Activated CD4-positive, alpha-beta T cell treated with anti-CD3 and anti-CD28 coated beads, Interleukin-2, Interleukin-6, amounts not matched to agents 100 ng/mL and 50 ng/mL, durations not matched to agents 16 hours and 8 hours (primary cell): Measurements from ENCODE around the gene HDC.
A peak's percentile ranks its signal among the peaks of the same experiment; 100 is the strongest.

Source experiments
- DNase-seq: peaks from one replicate; pipeline ENCODE4 v3.0.0-alpha.2; 2020

HDC gene

DNA sequence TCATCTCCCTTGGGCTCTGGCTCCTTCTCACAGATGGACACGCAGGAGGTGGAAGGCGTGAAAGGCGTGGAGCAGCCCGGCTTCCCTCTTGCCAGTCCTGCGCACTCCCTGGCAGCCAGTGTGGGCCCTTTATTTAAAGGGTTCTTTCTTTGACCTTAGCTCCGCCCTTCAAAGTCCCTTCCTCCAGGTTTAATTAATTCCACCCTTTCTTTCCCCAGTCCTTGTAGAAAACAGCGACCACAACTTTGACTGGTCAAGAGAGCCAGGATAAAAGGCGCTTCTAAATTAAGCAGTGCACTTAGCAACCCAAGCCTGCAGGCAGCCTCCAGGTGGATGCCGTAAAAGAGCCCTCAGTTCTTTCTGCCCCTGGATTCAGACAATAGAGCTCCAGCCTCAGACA lies at the start of gene HDC:
HDC (minus strand) TSS at position 107 of the 400 bp plus-strand sequence; CDS start at position 4, 103 bp downstream.
- DNase-seq = no peak

DNA sequence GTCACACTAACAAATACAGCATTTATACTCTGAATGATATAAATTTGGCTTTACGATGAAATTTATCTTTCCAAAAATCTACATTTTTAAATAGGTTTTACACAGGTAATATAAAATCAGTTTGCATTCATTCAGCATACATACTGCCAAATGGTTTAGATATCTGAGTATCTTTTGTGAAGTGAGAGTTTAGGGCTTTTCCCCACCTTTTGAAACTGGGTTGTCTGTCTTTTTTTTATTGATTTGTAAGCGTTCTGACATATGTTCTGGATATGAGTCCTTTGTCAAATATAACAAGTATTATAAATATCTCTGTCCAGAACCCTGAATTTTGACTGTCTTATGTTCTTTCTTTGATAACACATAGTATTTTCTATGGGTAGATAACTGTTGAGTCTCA lies 47.1 kb upstream of the HDC start:
- DNase-seq = no peak

GRCh38 chr15:50307799-50308198 lies 42.3 kb upstream of the HDC start:
- no peak for DNase-seq

DNA sequence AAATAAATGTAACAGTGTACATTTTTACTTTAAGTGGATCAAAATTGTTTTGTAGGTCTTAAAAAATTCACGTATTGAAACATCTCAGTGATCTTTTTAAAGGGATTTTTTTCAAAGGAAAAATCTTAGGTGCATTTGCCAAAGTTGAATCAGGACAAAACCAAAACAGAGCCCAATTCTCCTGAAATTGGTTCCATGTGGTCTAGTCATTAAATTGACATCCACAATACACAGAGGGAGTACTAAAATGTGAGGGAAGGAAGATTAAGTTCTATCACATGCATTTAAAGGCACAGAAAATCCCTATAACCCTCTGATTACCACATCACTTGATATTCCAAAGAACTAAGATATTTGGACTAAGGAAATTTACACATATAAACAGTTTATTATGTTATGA lies 39.3 kb upstream of the HDC start:
- DNase-seq = no peak

DNA sequence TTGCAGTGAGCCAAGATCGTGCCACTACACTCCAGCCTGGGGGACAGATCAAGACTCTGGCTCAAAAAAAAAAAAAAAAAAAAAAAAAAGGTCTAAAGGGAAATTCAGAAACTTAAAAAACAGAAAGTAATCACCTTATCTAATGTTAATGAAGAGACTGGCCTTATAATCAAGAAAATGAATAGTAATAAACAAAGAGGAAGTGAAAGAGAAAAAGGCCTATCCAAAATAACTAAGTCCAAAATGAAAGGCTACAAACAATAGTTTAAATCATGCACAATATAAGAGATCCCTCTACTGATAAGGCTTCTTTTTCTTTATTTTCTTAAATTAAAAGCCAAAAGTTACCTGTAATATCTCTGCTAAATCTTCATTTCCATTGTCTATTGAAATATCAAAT lies 37.1 kb upstream of the HDC start:
- no peak for DNase-seq

- DNase-seq = no peak
Measured at GRCh38 chr15:50298340-50298739, 32.8 kb upstream of the HDC start.

DNA sequence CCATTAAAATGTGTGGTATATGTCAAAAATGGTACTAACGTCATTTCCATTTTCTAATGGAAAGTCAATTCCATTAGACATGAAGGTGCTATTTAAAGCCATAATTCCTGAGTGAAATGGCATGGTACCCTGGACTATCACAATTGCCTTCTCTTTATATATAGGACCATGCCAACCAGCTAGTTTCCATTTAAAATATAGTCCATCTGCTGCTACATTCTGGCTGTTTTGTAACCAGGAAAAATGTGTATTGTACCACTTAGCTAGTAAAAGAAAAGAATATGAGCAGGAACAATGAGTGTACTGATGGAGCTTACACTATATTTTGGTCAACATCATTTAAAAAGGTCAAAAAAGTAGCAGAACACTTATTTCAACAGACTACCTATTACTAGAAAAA lies 30.4 kb upstream of the HDC start:
- no peak for DNase-seq

DNA sequence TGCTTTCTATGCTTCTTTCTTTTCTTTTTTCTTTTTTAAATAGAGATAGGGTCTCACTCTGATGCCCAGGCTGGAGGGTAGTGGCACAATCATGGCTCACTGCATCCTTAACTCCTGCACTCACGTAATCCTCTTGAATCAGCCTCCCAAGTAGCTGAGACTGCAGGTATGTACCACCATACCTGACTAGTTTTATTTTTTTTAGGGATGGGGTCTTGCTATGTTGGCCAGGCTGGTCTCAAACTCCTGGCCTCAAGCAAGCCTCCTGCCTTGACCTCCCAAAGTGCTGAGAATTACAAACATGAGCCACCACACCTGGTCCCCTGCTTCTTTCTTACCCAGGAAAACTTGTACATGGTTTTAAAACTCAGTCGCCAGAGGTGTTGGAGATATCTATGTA lies 24.2 kb upstream of the HDC start:
- no peak for DNase-seq

DNA sequence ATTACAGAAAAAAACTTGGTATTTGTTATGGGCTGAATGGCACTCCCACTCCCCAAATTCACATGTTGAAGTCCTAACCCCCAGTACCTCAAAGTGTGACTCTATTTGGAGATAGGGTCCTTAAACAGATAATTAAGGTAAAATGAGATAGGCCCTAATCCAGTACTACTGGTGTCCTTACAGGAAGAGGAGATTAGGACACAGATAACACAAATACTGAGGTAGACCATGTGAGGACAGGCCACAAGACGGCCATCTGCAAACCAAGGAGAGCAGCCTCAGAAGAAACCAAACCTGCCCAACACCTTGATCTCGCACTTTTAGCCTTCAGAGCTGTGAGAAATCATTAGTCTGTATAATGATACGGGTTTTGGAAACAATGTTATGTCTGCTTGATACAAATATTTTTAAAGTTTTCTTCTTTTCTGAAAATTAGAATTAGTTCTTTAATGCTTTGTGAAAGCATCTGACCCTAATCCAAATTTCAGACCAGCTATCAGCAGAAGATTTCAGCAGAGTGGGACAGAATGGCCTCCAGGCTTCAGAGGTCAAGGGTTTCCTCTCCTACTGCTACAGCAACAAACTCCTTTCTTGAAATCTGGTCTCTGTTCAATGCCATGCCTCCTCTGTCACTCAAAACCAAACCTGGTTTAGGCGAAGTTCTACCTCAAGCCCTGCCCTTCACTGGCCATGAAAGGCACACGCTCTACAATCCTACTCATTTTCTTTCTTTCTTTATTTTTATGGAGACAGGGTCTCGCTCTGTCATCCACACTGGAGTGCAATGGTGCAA lies 22.0 kb upstream of the HDC start:
- no peak for DNase-seq

DNA sequence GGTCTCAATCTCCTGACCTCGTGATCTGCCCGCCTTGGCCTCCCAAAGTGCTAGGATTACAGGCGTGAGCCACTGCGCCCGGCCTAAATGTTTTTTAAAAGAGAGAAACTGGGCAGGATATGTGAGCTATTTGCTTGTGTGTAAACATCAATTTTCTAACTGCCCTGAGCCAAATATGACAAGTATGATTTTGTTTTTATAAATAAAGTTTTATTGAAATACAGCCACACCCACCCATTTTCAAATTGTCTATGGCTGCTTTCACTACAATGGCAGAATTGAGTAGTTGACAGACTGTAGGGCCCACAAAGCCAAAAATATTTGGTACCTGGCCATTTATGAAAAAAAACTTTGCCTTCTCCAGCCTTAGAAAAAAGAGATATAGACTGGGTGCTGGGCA lies 15.9 kb upstream of the HDC start:
- no peak for DNase-seq

DNA sequence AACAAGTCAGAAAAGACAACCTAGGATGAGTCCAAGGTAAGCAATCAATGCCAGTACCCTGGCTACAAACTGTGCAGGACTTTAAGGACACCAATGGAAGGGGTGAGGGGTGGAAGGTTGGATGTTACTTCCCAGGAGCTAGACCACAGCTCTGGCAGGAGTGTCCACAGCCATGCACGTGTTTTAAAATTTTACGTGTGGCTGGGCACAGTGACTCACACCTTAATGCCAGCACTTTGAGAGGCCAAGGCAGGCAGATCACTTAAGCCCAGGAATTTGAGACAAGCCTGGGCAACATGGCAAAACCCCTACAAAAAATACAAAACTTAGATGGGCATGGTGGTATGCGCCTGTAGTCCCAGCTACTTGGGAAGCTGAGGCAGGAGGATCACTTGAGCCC lies 14.7 kb upstream of the HDC start:
- DNase-seq = no peak

- no peak for DNase-seq
Measured at GRCh38 chr15:50278496-50278895, 13.0 kb upstream of the HDC start.

GRCh38 chr15:50277370-50277769 lies 11.8 kb upstream of the HDC start:
- DNase-seq = no peak

GRCh38 chr15:50275908-50276307 lies 10.4 kb upstream of the HDC start:
- DNase-seq = no peak

DNA sequence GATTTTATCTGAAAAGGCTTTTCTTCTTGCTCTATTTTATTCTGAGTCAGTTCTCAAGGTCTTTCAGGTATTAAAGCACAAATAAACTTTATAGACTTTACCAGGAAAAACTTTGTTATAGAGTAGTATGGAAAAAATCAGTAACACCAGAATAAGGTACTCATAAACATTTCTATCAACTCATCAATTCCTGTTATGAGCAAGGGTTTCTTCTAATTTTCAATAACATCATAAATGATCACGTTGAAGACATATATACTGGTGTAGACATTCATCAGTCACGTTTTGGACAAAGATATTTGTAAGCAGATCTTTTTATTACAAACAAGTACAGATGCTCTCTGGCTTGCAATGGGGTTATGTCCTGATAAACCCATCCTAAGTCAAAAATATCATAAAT lies 9.6 kb upstream of the HDC start:
- no peak for DNase-seq

DNA sequence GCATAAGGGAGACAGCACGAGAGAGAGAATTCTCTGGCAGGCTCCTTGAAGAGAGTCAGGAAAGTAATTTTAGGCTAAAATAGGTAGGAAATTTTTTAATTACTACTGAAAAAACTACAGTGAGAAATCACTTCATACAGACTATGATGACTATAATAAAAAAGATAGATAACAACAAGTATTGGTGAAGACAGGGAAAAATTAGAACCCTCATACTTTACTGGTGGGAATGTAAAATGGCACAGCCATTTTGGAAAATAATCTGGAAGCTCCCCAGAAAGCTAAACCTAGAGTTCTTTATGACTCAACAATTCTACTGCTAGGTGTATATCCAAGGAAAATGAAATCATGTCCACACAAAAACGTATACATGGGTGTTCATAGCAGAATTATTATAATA lies 2.1 kb upstream of the HDC start:
- DNase-seq = no peak

- peak; percentile 82 for DNase-seq
Measured at GRCh38 chr15:50262533-50262932, 3.0 kb downstream of the HDC start.

GRCh38 chr15:50261981-50262380 lies 3.5 kb downstream of the HDC start:
- DNase-seq = peak; percentile 55

DNA sequence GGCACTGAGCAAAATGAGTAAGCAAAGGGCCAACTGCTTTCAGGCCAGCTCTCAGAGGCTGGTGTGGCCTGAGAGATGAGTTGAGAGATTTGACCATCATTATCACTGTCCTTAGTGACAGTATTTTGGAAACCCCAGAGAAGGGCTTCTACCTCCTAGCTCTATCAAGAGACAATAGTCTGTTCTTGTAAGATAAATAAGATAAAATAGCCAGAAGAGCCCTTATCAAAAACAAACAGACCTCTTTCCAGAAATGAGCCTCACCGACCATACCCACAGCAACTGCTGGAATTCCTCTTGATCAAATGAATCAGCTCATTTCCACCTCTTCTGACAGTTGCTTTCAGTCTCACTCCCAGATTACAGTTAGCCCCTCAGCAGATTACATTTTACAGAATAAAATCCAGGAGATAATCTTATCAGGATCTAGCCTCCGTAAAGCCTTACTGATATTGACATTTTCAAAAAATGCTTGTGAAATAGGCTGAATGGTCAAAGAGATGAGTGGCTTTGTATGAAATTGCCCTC lies 4.5 kb downstream of the HDC start:
- DNase-seq = peak; percentile 79

- no peak for DNase-seq
Measured at GRCh38 chr15:50259276-50259675, 6.2 kb downstream of the HDC start.

- peak; percentile 67 for DNase-seq
Measured at GRCh38 chr15:50257924-50258323, 7.6 kb downstream of the HDC start.

GRCh38 chr15:50257332-50257731 lies 8.2 kb downstream of the HDC start:
- no peak for DNase-seq

GRCh38 chr15:50256188-50257041 lies 9.1 kb downstream of the HDC start:
- DNase-seq = no peak

GRCh38 chr15:50252556-50252955 lies 13.0 kb downstream of the HDC start:
- no peak for DNase-seq
